SK-MEL-5 (cell line): Measurements from ENCODE around the gene ZNF653. TPM values are rescaled to one million over a fixed set of nuclear protein-coding genes. Genes with fewer than 3 reads are reported as not detected.

Source experiments
- DNase-seq: peaks from one replicate; pipeline ENCODE4 v3.0.0-alpha.2; 2016; ENCODE audit warnings: low read depth, low spot score
- in situ Hi-C: cut with HindIII; loops from 2 replicates; pipeline ENCODE4 v1.10.0; 2016; ENCODE audit warnings: low sequenced_read_pairs, high pct_unique_total_duplicates, low pct_unique_long_range_greater_than_20kb
- total RNA-seq: library from RNA; depleted of rRNA; stranded (reverse); fragments of >200 nt; shearing (Covaris generic); gene quantifications from 2 replicates; pipeline ENCODE4 v1.2.3, GENCODE V29; 2014

Gene ZNF653
- total RNA-seq, 1 experiment from 2014 or later = 1.6 TPM

- in situ Hi-C loops = no loop called here
- peak; percentile 97 for DNase-seq
Measured at GRCh38 chr19:11530432-11530831, 24.8 kb upstream of the ZNF653 start.

GRCh38 chr19:11528551-11529341 is 23.1 kb upstream of the ZNF653 start, which contains the start of gene ECSIT:
TSS of gene ECSIT (minus strand) at chr19:11529134. CDS start at chr19:11519170, 9,964 bp downstream.
- in situ Hi-C loops = no loop called here
- peak; percentile 97 for DNase-seq

- in situ Hi-C loops = no loop called here
- DNase-seq = no peak
Measured at GRCh38 chr19:11519138-11519537, 13.5 kb upstream of the ZNF653 start.

- DNase-seq = no peak
- in situ Hi-C loops = no loop called here
Measured at GRCh38 chr19:11513946-11514345, 8.3 kb upstream of the ZNF653 start.

- in situ Hi-C loops = no loop called here
- DNase-seq = no peak
Measured at GRCh38 chr19:11510444-11510843, 4.8 kb upstream of the ZNF653 start.

GRCh38 chr19:11507370-11508078 is 1.9 kb upstream of the ZNF653 start:
- no peak for DNase-seq
- in situ Hi-C loops = no loop called here

GRCh38 chr19:11506967-11507366 is 1.3 kb upstream of the ZNF653 start:
- in situ Hi-C loops = no loop called here
- DNase-seq = no peak

GRCh38 chr19:11506101-11506555 is 489 bp upstream of the ZNF653 start:
- in situ Hi-C loops = no loop called here
- no peak for DNase-seq

- DNase-seq = peak; percentile 93
- in situ Hi-C loops = no loop called here
Measured at GRCh38 chr19:11505032-11505503, 571 bp downstream of the ZNF653 start.

GRCh38 chr19:11504502-11505031 is 1.1 kb downstream of the ZNF653 start:
- no peak for DNase-seq
- in situ Hi-C loops = no loop called here

GRCh38 chr19:11499890-11500420 is 5.7 kb downstream of the ZNF653 start:
- in situ Hi-C loops = no loop called here
- no peak for DNase-seq

- in situ Hi-C loops = no loop called here
- DNase-seq = no peak
Measured at GRCh38 chr19:11499220-11499726, 6.4 kb downstream of the ZNF653 start.

GRCh38 chr19:11496391-11497163 is 9.1 kb downstream of the ZNF653 start:
- peak; percentile 78 for DNase-seq
- in situ Hi-C loops = no loop called here

GRCh38 chr19:11495885-11496284 is 9.8 kb downstream of the ZNF653 start:
- in situ Hi-C loops = no loop called here
- DNase-seq = no peak

- no peak for DNase-seq
- in situ Hi-C loops = no loop called here
Measured at GRCh38 chr19:11495481-11495880, 10.2 kb downstream of the ZNF653 start.

- in situ Hi-C loops = no loop called here
- no peak for DNase-seq
Measured at GRCh38 chr19:11494634-11495285, 10.9 kb downstream of the ZNF653 start.

GRCh38 chr19:11489378-11489777 is 16.3 kb downstream of the ZNF653 start:
- no peak for DNase-seq
- in situ Hi-C loops = no loop called here
